ENCODE results near the gene MS4A18. TPM values are rescaled to one million over a fixed set of nuclear protein-coding genes. Genes with fewer than 3 reads are reported as not detected.
"Not testable (repeated sequence)": the region's sequence is repeated elsewhere in the genome, so short reads cannot be mapped to it uniquely, and the experiment has no call there.

Gene MS4A18
- total RNA-seq, 1 experiment from 2014 or later: not detected

DNA sequence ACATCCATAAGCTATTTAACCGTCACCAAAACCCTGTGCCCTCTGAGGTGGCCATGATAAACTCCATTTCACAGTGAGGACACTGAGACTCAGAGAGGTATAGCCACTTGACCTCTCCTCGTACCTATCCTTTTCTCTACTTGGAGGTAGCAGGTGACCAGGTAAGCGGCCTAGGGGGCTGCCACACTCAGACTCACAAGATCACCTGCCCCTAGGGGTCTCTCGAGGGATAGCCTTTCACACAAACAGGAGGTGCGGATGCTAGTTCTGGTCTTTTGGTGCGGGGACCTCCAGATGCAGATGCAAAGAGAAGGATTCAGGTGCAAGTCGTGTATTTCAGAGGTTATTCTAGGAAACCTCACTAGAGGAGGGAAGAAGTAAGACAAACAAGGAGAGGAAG lies 14.6 kb downstream of the MS4A18 start:
- DNase-seq (ENCODE audit: low read depth): no peak

DNA sequence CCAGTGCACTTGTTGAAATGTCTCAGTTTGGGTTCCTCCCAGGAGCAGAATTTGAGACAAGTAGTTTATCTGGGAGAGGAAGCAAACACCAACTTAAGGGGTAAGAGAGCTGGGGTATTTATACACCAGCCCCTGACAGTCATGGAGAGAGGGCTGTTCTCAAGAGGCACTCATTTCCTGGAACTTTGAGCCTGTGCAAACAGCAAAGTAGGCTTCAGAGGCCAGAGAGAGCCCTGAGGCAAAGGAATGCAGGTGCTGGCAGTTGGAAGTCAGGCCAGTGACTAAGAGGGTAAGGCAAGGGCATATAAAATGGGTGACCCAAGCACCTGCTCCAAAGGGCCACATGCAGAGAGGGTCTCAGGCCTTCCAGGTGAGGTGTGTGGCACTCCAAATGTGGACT lies 16.1 kb downstream of the MS4A18 start:
- DNase-seq (ENCODE audit: low read depth): no peak

DNA sequence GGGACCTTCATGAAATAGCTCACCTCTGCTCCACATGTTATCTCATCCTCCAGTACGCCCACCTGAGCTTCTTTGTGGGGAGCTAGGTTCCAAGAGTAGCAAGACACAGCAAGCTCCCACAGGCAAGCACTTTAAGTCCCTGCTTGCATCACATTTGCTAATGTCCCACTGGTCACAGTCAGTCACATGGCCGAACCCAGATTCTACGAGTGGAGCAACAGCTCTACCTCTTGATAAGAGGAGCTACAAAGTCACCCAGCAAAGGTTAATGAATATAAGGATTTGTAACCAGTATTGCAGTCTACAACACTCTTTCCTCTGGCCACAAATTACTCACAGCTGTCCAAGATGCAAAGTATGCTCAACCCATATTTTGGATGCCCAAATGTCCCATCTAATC lies 16.9 kb downstream of the MS4A18 start:
- DNase-seq (ENCODE audit: low read depth): no peak

DNA sequence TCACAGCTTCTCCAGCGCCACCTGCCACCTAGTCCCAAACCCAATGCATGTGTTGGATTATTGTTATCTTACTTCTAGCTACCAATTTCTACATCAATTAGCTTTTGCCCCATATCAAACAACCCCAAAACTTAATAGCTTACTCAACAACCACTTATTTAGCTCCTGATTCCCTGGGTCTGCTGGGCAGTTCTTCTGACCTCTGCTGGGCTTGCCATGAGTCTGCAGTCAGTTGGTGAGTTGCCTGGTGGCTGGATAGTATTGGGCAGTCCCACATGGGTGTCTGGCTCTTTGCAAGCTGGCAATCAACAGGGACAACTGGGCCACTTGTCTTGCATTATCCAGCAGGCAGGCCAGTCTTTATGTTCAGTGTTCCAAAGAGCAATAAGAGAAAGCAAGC lies 18.5 kb downstream of the MS4A18 start:
- DNase-seq (ENCODE audit: low read depth): no peak

DNA sequence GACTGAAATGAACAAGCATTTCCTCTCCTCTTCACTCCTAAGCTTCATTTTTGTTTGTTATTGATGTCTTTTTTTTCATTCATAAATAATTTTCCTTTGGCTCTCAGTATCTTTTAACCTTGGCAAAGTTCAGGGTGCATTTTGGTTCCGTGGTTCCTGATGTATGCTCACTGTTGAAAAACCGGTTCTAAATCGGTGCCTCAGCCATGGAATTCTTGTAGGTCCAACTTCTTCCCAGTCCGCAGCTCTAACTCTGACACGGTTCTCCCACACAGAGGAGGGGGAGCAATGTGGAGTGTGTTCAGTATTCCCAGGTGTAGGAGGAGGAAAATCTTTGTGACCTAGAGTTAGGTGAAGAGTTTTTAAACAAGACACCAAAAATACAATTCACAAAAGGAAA lies 19.6 kb downstream of the MS4A18 start:
- no peak for DNase-seq (ENCODE audit: low read depth)

DNA sequence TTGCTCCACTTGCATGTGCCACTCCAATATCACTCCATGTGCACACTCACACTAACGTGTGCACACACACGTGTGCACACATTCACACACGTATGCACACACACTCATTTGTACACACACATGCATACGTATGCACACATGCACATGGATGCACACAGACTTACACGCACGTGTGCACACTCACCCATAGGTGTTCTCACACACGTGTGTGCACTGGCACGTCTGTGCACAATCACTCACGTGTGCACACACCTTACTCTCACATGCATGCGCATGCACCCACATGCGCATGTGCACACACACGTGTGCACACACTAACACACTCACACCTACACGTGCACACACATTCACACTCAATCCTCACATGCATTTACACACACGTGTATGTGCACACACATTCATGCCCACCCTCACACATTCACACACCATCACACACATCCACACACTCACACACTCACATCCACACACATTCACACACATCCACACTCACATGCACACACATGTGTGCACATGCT lies 22.9 kb downstream of the MS4A18 start:
- DNase-seq (ENCODE audit: low read depth): no peak

DNA sequence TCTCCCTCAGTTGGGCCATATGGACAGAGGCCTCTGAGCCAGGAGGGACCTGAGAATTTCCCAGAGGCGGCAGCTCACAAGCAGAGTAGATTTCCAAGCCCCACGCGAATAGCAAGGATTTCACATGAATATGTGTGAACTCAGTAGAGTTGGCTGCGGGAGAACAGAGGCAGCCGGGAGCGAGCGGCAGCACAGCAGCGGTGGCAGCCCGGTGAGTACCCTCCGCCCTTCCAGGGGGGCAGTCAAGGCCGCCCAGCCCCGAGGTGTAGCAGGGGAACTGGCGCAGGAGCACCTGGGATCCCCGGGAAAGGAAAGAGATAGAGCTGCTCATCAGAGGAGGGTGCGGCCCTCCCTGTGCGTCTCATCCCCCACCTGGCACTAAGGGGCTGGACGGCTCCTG lies 23.7 kb downstream of the MS4A18 start:
- no peak for DNase-seq (ENCODE audit: low read depth)

DNA sequence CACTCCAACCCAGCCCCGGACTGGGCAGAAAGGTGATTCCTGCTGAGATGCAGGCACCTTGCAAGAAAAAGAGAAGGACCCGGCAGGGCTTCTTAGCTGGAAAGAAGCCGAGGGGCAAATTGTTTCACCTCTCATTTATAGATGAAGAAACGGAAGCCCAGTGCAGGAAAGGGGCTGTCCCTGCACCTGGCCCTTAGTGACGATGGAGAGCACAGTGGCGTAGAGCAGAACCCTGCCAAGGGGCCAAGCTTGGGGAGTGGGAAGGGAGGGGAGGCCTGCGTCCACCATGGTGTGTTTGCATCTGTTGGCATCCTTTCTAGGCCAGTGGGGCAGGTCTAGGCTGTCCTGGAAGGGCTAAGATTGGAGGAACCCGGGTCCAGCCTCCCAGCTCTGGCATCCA lies 24.3 kb downstream of the MS4A18 start:
- DNase-seq (ENCODE audit: low read depth): no peak

DNA sequence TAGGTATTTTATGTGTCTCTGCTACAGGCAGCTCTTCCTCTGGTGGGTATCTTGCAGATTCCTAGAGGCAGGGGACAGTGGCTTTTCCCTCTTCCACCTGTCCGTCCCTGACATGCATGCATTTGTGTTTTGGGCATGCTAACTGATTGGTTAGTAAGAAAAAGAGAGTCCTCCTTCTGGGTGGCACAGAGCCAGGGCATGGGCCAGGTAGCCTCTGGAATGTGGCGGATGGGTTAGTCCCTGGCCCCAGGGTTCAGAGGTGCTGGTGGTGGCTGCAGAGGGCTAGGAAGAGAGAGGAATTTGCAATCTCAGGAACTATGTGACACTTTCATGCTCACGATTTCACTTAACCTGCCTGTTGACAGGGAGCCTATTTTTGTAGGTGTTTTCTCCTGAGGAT lies 26.4 kb downstream of the MS4A18 start:
- DNase-seq (ENCODE audit: low read depth): no peak

DNA sequence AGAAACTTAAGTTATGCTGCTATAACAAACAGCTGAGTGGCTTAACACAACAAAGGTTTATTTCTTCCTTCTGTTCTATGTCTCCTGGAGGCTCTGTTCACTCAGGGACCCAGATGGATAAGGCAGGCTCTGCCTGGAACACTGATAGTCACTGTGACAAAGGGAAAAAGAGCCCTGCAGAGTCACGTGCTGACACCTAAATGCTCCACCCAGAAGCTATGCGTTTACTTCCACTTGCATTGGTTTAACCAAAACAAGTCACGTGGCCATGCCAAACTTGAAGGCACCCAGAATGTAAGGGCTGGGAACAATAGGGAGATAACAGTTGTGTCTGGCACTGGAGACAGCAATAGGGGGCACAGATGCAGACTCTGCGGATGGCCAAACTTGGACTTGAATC lies 28.8 kb downstream of the MS4A18 start:
- DNase-seq (ENCODE audit: low read depth): no peak

DNA sequence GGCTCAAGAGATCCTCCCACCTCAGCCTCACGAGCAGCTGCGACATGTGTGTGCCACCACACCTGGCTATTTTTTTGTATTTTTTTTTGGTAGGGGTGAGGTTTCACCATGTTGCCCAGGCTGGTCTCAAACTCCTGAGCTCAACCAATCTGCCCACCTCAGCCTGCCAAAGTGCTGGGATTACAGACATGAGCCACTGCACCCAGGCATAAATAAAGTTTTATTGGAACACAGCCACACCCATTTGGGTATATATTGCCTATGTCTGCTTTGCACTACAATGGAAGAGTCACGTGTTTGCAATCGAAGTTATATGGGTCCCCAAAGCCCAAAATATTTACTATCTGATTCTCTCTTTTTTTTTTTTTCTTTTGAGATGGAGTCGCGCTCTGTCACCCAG lies 30.4 kb downstream of the MS4A18 start:
- DNase-seq (ENCODE audit: low read depth): no peak

DNA sequence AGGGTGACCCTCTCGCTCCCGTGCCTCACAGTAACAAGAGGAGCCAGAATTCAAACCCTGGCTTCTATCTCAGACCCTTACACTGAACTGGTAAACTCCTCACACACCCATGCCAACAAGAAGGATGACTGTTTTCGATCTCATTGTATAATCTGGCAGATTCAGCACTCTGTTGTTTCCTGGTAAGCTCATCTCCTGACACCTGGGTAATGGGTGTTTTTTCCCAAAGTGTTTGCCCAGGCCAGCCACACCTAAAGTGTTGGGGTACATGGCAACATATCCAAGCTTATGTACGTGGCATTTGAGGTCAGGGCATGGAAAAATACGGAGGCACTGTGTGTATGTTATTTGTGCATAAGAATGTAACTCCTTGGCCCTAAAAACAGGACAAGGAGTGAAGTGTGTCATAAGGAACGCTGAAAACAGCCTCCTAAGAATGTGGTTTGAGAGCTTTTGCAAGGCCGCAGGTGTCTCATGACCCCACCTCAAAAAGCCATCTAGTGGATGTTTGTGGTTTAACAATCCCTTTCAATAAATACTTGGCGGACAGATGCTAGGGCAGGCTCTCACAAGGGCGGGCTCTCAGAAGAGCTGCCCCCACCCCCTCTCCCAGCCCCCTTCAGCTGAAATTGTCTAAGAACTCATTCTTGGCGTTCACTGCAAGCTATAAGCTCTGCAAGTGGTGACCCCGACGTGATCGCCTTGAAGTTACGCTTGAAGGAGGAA lies 31.9 kb downstream of the MS4A18 start, which contains the start of gene MS4A15:
TSS of gene MS4A15 (plus strand) at position 561 of the 726 bp plus-strand sequence. CDS start 6,867 bp downstream, outside the sequence.
- DNase-seq (ENCODE audit: low read depth): peak; percentile 40

DNA sequence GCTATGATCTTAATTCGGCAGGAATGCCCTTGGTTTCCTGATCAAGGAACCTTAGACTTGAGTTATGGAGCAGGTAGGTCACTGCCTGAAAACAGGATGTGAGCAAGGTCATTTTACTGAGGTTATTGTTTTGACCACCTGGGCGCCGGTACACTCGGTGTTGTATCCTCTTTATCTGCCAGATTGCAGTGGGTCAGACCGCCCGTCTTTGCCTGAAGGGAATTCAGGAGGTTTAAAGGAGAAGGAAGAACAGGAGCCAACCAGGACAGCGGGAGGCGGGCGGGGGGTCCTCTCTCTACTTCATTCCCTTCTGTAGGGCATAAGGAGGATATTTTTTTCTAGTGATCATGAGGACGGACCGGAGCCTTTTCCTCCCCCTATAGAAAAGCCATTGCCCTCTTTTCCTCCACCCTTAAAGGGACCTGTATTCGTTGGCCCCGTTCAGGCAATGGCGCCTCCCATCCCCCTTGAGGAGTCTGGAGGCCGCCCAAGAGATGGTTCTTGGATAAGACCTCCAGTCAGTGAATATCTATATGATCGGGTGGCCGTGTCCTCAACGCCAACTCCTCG lies 32.8 kb downstream of the MS4A18 start:
- no peak for DNase-seq (ENCODE audit: low read depth)

DNA sequence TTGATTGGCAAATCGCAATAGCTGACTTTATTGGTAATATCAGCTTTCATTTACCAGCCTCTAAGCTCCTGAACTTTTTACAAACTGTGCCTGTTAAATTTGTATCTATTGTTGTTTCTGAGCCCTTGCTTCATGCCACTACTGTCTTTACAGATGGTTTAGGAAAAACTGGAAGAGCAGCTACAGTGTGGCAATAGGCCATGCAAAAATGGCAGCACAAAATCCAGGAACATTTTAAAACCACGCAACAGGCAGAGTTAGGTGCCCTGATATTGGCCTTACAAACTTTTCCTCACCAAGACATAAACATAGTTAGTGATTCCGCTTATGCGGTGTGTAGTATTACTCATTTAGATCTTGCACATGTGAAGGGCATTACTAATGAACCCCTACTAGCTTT lies 34.2 kb downstream of the MS4A18 start:
- DNase-seq (ENCODE audit: low read depth): not testable (repeated sequence)

DNA sequence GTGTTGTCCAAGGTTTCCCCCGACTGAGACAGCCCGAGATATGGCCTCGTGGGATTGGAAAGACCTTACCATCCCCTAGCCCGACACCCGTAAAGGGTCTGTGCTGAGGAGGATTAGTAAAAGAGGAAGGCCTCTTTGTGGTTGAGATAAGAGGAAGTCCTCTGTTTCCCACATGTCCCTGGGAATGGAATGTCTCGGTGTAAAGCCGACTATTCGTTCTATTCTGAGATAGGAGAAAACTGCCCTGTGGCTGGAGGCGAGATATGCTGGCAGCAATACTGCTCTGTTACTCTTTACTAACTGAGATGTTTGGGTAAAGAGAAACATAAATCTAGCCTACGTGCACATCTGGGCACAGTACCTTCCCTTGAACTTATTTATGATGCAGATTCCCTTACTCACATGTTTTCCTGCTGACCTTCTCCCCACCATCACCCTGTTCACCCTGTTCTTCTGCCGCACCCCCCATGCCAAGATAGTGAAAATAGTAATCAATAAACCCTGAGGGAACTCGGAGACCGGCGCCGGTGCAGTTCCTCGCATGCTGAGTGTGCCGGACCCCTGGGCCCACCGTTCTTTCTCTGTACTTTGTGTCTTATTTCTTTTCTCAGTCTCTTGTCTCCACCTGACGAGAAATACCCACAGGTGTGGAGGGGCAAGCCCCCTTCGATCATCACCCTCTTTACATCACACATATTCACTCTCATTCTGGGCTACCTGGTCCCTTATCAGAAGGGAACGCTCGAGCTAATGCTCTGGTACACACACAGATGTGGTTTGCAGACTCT lies 35.1 kb downstream of the MS4A18 start:
- DNase-seq (ENCODE audit: low read depth): not testable (repeated sequence)

DNA sequence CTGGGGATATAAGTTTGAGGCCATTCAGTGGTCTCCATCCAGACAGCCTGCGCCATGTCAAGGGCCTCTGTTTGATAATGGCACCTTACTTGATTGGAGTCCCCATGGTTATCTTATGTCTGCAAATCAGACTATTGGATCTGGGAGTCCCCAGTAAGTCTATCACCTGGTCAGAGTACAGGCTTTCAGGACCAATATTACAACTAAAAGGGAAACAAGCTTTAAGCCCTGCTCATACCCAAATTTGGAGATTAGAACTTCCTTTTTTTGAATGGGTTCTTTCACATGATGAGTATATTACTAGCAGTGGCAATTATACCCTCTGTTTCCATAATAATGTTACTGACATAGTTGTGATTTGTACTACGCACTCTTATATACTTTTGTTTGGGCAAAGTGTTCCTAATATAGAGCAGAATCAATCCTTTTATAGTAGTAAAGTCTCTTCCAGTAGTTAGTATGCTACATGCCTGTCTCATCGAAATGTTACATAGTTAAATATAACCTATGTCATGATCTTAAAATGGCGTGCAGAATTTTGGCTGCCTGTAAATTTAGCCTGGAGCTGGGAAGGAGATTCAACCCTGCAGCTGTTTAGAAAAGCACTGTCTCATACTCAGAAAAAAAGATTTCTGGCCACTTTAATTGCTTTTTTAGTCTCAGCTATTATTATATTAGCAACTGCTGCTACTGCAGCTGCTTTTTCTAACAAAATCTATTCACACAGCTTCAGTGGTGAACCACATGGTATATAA lies 37.1 kb downstream of the MS4A18 start:
- no peak for DNase-seq (ENCODE audit: low read depth)

DNA sequence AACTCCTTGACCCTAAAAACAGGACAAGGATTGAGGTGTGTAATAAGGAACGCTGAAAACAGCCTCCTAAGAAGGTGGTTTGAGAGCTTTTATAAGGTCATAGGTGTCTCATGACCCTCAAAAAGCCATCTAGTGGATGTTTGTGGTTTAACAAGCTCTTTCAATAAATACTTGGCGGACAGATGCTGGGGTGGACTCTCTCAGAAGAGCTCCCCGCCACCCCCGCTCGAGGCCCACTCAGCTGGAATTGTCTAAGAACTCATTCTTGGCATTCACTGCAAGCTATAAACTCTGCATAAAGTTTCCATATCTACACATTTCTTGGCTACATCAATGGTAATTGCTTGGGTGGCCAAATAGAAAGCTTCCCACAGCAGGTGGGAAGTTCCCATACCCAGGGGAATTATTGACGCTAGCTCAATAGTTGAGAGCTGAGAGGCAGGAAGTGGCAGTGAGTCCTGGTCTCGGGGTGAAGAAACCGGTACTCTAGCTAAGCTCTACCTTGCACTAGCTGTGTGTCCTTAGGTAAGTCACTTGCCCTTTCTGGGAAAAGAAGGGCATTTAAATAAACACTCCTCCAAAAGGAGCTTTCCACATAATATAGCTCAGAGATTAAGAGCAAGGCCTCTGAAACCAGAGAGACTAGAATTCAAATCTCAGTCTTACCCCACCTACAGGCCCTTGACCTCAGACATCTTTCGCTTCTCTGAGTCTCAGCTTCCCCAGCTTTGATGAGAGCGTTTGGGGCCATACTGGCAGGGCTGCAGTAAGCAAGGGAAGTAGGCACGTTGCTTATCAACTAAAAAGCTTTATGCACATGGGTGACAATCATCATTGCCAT lies 38.6 kb downstream of the MS4A18 start:
- no peak for DNase-seq (ENCODE audit: low read depth)

DNA sequence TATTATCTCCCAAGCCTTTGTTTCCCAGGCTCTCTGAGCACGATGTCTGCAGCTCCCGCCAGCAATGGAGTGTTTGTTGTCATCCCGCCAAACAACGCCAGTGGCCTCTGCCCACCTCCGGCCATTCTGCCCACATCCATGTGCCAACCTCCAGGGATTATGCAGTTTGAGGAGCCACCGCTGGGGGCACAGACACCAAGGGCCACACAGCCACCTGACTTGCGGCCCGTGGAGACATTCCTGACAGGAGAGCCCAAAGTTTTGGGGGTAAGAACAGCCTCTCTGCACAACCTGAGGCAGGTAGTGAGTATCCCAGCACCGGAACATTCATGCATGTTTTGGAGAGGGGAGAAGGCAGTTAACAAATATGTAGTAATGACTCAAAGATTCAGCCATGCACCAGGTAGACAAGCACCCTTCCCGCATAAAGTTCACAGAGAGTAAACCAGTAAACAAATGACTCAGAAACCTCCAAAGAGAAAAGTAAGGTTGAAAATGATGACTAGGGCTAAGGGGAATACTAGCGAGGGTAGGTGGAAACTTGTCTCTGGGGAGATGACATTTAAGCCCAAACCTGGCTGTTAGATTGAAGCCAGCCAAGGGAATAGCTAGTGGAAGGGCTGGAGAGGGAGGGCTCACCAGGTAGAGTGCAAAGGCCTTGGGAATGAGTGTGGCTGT lies 39.3 kb downstream of the MS4A18 start:
- peak; percentile 36 for DNase-seq (ENCODE audit: low read depth)

DNA sequence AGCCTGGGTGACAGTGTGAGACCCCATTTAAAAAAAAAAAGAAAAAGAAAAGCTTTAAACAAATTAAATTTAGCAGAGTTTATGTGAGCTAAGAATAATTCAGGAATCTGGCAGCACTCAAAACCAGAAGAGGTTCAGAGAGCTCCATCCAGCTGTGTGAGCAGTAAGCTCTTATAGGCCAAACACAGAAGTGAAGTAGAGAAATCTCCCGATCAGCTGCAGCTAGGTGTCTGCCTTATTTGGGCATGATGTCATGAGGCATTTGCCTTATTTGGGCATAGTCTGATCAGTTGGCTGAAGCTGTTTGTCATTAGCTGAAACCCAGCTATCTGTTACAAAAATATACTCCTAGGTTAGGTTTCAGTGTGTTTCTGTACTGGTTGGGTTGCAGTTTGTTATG lies 40.4 kb downstream of the MS4A18 start:
- DNase-seq (ENCODE audit: low read depth): no peak

DNA sequence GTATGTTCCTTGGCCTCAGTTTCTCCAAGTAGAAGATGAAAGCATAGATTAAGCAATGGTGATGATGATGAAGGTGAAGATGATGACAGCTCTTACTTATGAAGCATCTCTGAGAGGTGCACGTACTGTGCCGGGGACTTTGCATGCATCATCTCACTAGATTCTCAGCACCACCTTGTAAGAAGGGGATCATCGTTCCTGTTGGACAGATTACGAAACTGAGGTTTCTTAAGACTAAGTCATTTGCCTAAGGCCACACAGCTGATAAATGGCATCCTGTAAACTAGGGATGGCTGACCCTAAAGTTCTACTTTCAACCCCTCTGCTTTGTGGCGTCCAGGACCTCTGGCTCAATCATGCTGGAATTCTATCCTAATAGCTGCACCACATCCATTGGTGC lies 40.8 kb downstream of the MS4A18 start:
- DNase-seq (ENCODE audit: low read depth): no peak

All from Daoy (cell line).